Sigmoid colon (tissue), 7 donors: ENCODE data around the gene TRPM1. TPM values are rescaled to one million over a fixed set of nuclear protein-coding genes. Genes with fewer than 3 reads are reported as not detected.

Experiments used
- DNase-seq: peaks from one replicate; pipeline ENCODE4 v3.0.0-alpha.2; 2019
- H3K27ac ChIP-seq, 4 donors: fragments of 200-600 bp; sonication (generic); one replicate each; pipeline ENCODE4 v1.5.1; 2016 to 2019; ENCODE audit warnings: mild to moderate bottlenecking in 1 of 4
- H3K27me3 ChIP-seq, 3 donors: fragments of 200-600 bp; sonication (generic); one replicate each; pipeline ENCODE4 v1.5.1; 2019; ENCODE audit warnings: mild to moderate bottlenecking in 1 of 3
- H3K36me3 ChIP-seq, 4 donors: fragments of 200-600 bp; sonication (generic); one replicate each; pipeline ENCODE4 v1.5.1; 2016 to 2019
- H3K4me1 ChIP-seq, 4 donors: fragments of 200-600 bp; sonication (generic); one replicate each; pipeline ENCODE4 v1.5.1; 2017 to 2019
- H3K4me3 ChIP-seq, 4 donors: fragments of 200-600 bp; sonication (generic); one replicate each; pipeline ENCODE4 v1.5.1; 2017 to 2019; ENCODE audit warnings: mild to moderate bottlenecking in 2 of 4, moderate library complexity in 1 of 4
- H3K9me3 ChIP-seq, 4 donors: fragments of 200-600 bp in 3 of 4; sonication (generic) in 3 of 4; one replicate each; pipeline versions ENCODE4 v1.5.1 to v1.6.1; 2013 to 2019
- CTCF ChIP-seq, 4 experiments: fragments of 450-650 bp in 3 of 4; fragments of 200-600 bp in 1 of 4; IDR thresholded peaks; one replicate each; pipeline ENCODE4 v1.5.1; 2016 to 2019; ENCODE audit warnings: antibody characterized with exemption in 4 of 4, mild to moderate bottlenecking in 3 of 4, moderate library complexity in 2 of 4
- EP300 ChIP-seq, 4 donors: sonication (generic); formaldehyde crosslinking; IDR thresholded peaks; one replicate each; pipeline ENCODE4 v1.6.1; 2017; ENCODE audit warnings: antibody characterized with exemption in 4 of 4
- POLR2A ChIP-seq, 2 donors: fragments of 450-650 bp; IDR thresholded peaks; one replicate each; pipeline ENCODE4 v1.6.1; 2016; ENCODE audit warnings: antibody characterized with exemption in 2 of 2, mild to moderate bottlenecking in 2 of 2, moderate library complexity in 2 of 2
- POLR2AphosphoS5 ChIP-seq, 4 donors: sonication (generic); formaldehyde crosslinking; IDR thresholded peaks; one replicate each; pipeline ENCODE4 v1.6.1; 2017; ENCODE audit warnings: antibody characterized with exemption in 4 of 4
- WGBS, 2 donors: extraction: QIAGEN DNeasy Blood & Tissue Kit; methylation state at CpG; one replicate each; pipeline ENCODE4 v1.1.7; 2013; 5-methylcytosine and 5-hydroxymethylcytosine counted together
- intact Hi-C: fragments of 100-400 bp; cut with DNase I; formaldehyde crosslinking; loops from one replicate; pipeline ENCODE4 v1.15.1; 2023
- polyA plus RNA-seq, 3 donors: library from polyadenylated mRNA; stranded (reverse); fragments of 200-250 nt; gene quantifications; one replicate each; pipeline ENCODE4 v1.2.3, GENCODE V29; 2013
- total RNA-seq, 4 donors: library from RNA; depleted of rRNA; stranded (reverse); fragments of >200 nt; gene quantifications; one replicate each; pipeline ENCODE4 v1.1.0, GENCODE V29; 2016
- donor health status: healthy with polysubstance abuse.
- donor health status: Bipolar disorder and iron deficiency.
- donor health status: healthy.

Gene TRPM1
- total and polyA plus RNA-seq, 7 donors = 0.12 TPM; not detected in 6

GRCh38 chr15:31058236-31058962 lies 43.1 kb downstream of the TRPM1 start:
- H3K27me3 ChIP-seq = no peaks in the 10 kb centered on the region
- no peak overlapping the region for H3K27ac ChIP-seq
- no peaks in the 10 kb centered on the region for H3K36me3 ChIP-seq
- TF ChIP-seq POLR2AphosphoS5 (IDR thresholded peaks at IDR 0.05) (no peak), POLR2A (IDR thresholded peaks at IDR 0.05) (no peak), CTCF (IDR thresholded peaks at IDR 0.05) (no peak), EP300 (IDR thresholded peaks at IDR 0.05) (no peak)
- no peaks in the 10 kb centered on the region for H3K9me3 ChIP-seq
- intact Hi-C loops = no loop called here
- 44 to 82% methylated on average over 6 of the region's 6 CpGs for WGBS, 2 donors
- DNase-seq = no peak
- H3K4me1 ChIP-seq = no peaks in the 10 kb centered on the region
- H3K4me3 ChIP-seq = no peak overlapping the region

DNA sequence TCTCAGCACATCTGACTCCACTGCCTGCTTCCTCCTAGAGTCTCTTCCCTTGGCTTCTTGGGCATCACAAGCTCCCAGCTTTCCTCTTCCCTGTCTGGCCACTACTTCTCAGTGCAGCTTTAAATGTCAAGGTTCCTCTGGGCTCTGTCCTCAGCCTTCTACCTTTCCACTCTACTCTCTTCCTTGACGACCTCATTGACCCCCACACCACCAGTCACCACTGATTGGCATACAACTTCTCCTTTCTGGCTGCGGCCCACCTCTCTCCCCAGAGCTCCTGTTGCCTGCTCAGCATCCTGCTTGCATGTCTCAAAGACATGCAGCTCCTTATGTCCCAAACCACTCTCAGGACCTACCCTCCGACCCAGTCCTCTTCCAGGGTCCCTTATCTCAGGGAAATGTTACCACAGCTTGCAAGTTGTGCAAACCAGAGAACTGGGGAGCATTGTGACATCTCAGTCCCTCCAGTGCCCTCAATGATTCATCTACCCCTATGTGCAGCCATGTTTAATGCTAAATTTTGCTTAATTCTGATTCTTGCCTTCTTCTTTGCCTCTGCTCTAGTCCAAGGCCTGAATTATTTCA lies 49.9 kb downstream of the TRPM1 start:
- Histone ChIP-seq H3K36me3 (no peaks in the 10 kb centered on the region), H3K4me1 (no peaks in the 10 kb centered on the region), H3K9me3 (no peaks in the 10 kb centered on the region), H3K27ac (no peak overlapping the region), H3K27me3 (no peaks in the 10 kb centered on the region), H3K4me3 (no peak overlapping the region)
- 70 to 88% methylated on average over 3 of the region's 3 CpGs for WGBS, 2 donors
- no peak for DNase-seq
- intact Hi-C loops = no loop called here
- TF ChIP-seq CTCF (IDR thresholded peaks at IDR 0.05) = no peak
- TF ChIP-seq POLR2AphosphoS5 (IDR thresholded peaks at IDR 0.05) = no peak
- no peak for TF ChIP-seq EP300 (IDR thresholded peaks at IDR 0.05)
- TF ChIP-seq POLR2A (IDR thresholded peaks at IDR 0.05) = no peak

DNA sequence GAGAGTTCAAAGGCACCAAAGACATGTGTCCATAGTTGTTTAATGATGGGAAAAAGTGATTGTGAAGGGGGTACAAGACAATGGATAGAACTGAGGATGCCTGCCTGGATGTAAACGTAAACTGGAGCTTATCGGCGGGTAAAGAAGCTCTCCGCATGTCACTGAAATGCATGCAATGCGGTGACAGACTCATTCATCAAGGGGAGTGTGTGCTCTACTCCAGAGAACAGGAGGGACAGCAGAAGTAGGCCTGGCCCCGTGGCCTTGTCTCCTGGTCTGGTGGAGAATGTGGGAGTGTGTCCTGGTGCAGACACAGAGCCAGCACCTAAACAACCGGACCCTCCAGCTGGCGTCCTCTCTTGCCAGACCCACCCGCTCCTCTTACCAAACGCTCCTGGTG lies 50.6 kb downstream of the TRPM1 start:
- WGBS, 2 donors = 85 to 91% methylated on average over 10 of the region's 10 CpGs
- no peaks in the 10 kb centered on the region for H3K36me3 ChIP-seq
- H3K9me3 ChIP-seq = no peaks in the 10 kb centered on the region
- no peak overlapping the region for H3K27ac ChIP-seq
- no peaks in the 10 kb centered on the region for H3K27me3 ChIP-seq
- intact Hi-C loops = no loop called here
- H3K4me1 ChIP-seq = no peaks in the 10 kb centered on the region
- DNase-seq = no peak
- TF ChIP-seq POLR2A (IDR thresholded peaks at IDR 0.05) (no peak), POLR2AphosphoS5 (IDR thresholded peaks at IDR 0.05) (no peak), CTCF (IDR thresholded peaks at IDR 0.05) (no peak), EP300 (IDR thresholded peaks at IDR 0.05) (no peak)
- H3K4me3 ChIP-seq = no peak overlapping the region

- Histone ChIP-seq H3K9me3 (no peaks in the 10 kb centered on the region), H3K27ac (no peak overlapping the region), H3K27me3 (no peaks in the 10 kb centered on the region), H3K4me1 (no peaks in the 10 kb centered on the region), H3K36me3 (no peaks in the 10 kb centered on the region), H3K4me3 (no peak overlapping the region)
- intact Hi-C loops = no loop called here
- no peak for DNase-seq
- WGBS, 2 donors = 68 to 77% methylated on average over 12 of the region's 12 CpGs
- TF ChIP-seq POLR2A (IDR thresholded peaks at IDR 0.05) (no peak), CTCF (IDR thresholded peaks at IDR 0.05) (no peak), EP300 (IDR thresholded peaks at IDR 0.05) (no peak), POLR2AphosphoS5 (IDR thresholded peaks at IDR 0.05) (no peak)
Observed at GRCh38 chr15:31049682-31050615, 51.6 kb downstream of the TRPM1 start.
